ENCODE measurements around the gene LRRFIP1. TPM values are rescaled to one million over a fixed set of nuclear protein-coding genes. Genes with fewer than 3 reads are reported as not detected.

Gene LRRFIP1
- total RNA-seq, 3 donors from 2014 or later (not counting 1 experiment from before 2014, with no cell fraction given): 163 to 207 (median 188) TPM

DNA sequence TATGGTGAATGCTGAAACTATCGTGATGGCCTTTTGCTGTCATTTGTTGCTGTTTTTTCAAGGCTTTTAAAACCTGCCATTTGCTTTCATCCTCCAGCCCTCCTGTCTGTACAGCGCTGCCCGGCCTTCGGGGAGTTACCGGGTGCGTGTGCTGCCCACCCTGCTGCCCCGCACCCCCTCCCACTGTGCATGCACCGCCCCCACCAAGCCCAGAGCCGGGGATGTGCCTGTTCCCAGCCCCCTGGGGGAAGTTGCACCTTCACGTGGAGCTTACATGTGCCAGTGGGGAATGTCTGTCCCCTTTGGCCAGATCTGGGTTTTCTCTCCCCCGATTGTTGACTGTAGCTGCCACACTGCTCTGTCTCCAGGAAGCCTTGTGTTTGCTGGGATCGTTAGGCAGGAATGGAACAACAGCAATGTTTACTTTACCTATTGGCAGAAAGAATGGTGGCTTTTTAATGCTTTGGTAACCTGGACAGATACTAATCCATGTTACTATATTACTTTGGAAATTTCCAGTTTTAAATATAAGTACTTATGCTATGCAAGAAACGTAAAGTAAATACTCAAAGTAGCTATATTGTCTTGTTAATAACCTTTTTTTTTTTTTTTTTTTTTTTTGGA, 106.4 kb downstream of the LRRFIP1 start:
- WGBS (ENCODE audit: insufficient coverage): 76% methylated on average over 12 of the region's 13 CpGs
- Histone ChIP-seq H3K4me1 (ENCODE audit: control insufficient read depth, insufficient read depth, low read length) (peaks cover 20% of the 10 kb centered on the region), H3K9me3 (ENCODE audit: control insufficient read depth, insufficient read depth, low read length) (no peaks in the 10 kb centered on the region), H3K27ac (ENCODE audit: low read length) (no peak overlapping the region), H3K36me3 (ENCODE audit: control insufficient read depth, insufficient read depth, low read length) (peaks cover 31% of the 10 kb centered on the region), H3K27me3 (ENCODE audit: control insufficient read depth, insufficient read depth, low read length) (no peaks in the 10 kb centered on the region), H3K4me3 (ENCODE audit: low read length) (no peak overlapping the region)
- no peaks in the 10 kb centered on the region for H3K36me3 Mint-ChIP-seq
- peaks cover 64% of the 10 kb centered on the region in 2 donors for H3K4me1 Mint-ChIP-seq
- ATAC-seq: peak in 1 of 3 donors; percentile 33
- H3K9me3 Mint-ChIP-seq: no peaks in the 10 kb centered on the region
- no peaks in the 10 kb centered on the region for H3K27me3 Mint-ChIP-seq (ENCODE audit: low read depth in 2 of 2)
- no peak for DNase-seq
- TF ChIP-seq, protein P1, sequence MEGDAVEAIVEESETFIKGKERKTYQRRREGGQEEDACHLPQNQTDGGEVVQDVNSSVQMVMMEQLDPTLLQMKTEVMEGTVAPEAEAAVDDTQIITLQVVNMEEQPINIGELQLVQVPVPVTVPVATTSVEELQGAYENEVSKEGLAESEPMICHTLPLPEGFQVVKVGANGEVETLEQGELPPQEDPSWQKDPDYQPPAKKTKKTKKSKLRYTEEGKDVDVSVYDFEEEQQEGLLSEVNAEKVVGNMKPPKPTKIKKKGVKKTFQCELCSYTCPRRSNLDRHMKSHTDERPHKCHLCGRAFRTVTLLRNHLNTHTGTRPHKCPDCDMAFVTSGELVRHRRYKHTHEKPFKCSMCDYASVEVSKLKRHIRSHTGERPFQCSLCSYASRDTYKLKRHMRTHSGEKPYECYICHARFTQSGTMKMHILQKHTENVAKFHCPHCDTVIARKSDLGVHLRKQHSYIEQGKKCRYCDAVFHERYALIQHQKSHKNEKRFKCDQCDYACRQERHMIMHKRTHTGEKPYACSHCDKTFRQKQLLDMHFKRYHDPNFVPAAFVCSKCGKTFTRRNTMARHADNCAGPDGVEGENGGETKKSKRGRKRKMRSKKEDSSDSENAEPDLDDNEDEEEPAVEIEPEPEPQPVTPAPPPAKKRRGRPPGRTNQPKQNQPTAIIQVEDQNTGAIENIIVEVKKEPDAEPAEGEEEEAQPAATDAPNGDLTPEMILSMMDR (IDR thresholded peaks at IDR 0.05): no peak
- intact Hi-C loops (cut with micrococcal nuclease): loop anchor here (5.0 kb wide), 1 partner anchor 36 kb away; no protein-coding TSS in a partner anchor
- H3K27ac Mint-ChIP-seq: peak overlapping the region; percentile 7 to 21
- no peak overlapping the region for H3K4me3 Mint-ChIP-seq

DNA sequence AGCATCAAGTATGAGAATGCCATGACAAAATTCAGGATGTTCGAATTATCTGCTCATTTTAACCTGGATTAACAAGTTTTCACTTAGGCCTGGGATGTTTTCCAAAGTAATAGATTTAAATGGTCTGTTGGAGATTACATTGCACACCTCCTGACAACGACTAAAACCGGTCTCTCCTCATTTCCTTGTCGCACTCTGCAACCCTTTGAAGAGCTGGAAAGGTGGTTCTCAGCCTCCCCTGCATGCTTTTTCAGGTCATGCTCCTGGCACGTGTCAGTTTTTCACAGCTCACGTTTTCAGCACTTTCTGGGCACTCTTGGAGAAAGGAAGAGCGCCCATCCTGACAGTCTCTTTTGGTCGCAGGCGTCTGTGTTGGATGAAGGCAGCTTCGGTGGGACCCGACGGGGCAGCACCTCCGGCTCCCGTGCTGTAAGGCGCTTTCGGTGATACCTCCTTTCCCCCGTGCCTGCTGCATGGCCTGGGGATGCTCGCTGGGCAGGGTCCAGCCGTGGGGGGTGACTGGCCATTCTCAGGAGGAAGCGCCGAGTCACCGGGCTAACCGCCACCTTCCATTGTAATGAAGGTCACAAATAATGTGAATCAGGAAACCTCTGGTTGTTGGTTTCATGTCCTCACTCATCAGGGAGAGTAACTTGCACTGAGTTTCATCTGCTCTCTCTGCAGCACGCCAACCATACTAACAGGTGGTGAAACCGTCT, 107.7 kb downstream of the LRRFIP1 start:
- peak overlapping the region in 1 of 2 donors; percentile 38 for H3K27ac Mint-ChIP-seq
- WGBS (ENCODE audit: insufficient coverage): 92% methylated on average over 25 of the region's 25 CpGs
- H3K4me3 ChIP-seq (ENCODE audit: low read length): no peak overlapping the region

DNA sequence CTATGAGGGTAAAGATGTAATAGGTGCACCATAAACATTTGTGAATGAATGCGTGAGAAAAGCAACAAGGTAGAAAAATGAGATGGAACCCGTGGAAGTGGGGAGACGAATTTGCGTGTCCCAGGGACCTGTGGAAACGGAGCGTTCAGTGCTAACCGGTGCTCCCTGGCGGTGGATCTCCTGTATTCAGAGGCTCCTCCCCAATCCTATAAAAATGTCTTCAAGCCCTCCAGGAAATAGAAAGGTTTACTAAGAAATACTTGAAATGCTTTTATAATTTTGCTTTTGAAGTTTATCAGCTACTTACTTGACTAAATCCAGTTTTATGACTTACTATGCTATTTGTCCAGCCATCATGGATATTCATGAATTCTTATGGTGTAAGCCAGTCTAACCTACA, 108.4 kb downstream of the LRRFIP1 start:
- Mint-ChIP-seq H3K4me1 (peaks cover 52 to 61% of the 10 kb centered on the region in 2 donors), H3K9me3 (no peaks in the 10 kb centered on the region), H3K36me3 (no peaks in the 10 kb centered on the region), H3K27ac (peak overlapping the region in 1 of 2 donors; percentile 38), H3K27me3 (ENCODE audit: low read depth in 2 of 2) (no peaks in the 10 kb centered on the region), H3K4me3 (no peak overlapping the region)
- Histone ChIP-seq H3K9me3 (ENCODE audit: control insufficient read depth, insufficient read depth, low read length) (no peaks in the 10 kb centered on the region), H3K4me1 (ENCODE audit: control insufficient read depth, insufficient read depth, low read length) (peaks cover 23% of the 10 kb centered on the region), H3K27ac (ENCODE audit: low read length) (no peak overlapping the region), H3K36me3 (ENCODE audit: control insufficient read depth, insufficient read depth, low read length) (peaks cover 31% of the 10 kb centered on the region), H3K27me3 (ENCODE audit: control insufficient read depth, insufficient read depth, low read length) (no peaks in the 10 kb centered on the region), H3K4me3 (ENCODE audit: low read length) (no peak overlapping the region)
- TF ChIP-seq, protein P1 (IDR thresholded peaks at IDR 0.05): no peak
- DNase-seq (no peak), ATAC-seq (no peak)
- WGBS (ENCODE audit: insufficient coverage): 100% methylated on average over 8 of the region's 8 CpGs
- intact Hi-C loops (cut with micrococcal nuclease): no loop called here

More for the DNA sequence above, 107.7 kb downstream of the LRRFIP1 start:
- DNase-seq: no peak
- Mint-ChIP-seq H3K27me3 (ENCODE audit: low read depth in 2 of 2) (no peaks in the 10 kb centered on the region), H3K4me3 (no peak overlapping the region), H3K4me1 (peaks cover 57 to 65% of the 10 kb centered on the region in 2 donors), H3K9me3 (no peaks in the 10 kb centered on the region), H3K36me3 (no peaks in the 10 kb centered on the region)
- Histone ChIP-seq H3K27me3 (ENCODE audit: control insufficient read depth, insufficient read depth, low read length) (no peaks in the 10 kb centered on the region), H3K36me3 (ENCODE audit: control insufficient read depth, insufficient read depth, low read length) (peaks cover 31% of the 10 kb centered on the region), H3K9me3 (ENCODE audit: control insufficient read depth, insufficient read depth, low read length) (no peaks in the 10 kb centered on the region), H3K4me1 (ENCODE audit: control insufficient read depth, insufficient read depth, low read length) (peaks cover 20% of the 10 kb centered on the region), H3K27ac (ENCODE audit: low read length) (no peak overlapping the region)
- TF ChIP-seq, protein P1 (IDR thresholded peaks at IDR 0.05): no peak
- intact Hi-C loops (cut with micrococcal nuclease): loop anchor here (5.0 kb wide), 1 partner anchor 38 kb away; no protein-coding TSS in a partner anchor
- no peak for ATAC-seq
